ENCODE results near the gene LDLRAP1. TPM values are rescaled to one million over a fixed set of nuclear protein-coding genes. Genes with fewer than 3 reads are reported as not detected.
A peak's percentile ranks its signal among the peaks of the same experiment; 100 is the strongest.

LDLRAP1 gene
- total RNA-seq, 2 donors from 2014 or later = 37.8 to 56.3 TPM

GRCh38 chr1:25567710-25568089 lies 24.3 kb downstream of the LDLRAP1 start:
- DNase-seq (ENCODE audit: low spot score) = no peak
- intact Hi-C loops (cut with DNase I) = no loop called here
- H3K27me3 ChIP-seq (replicated peaks; ENCODE audit: insufficient read depth) = no peaks in the 10 kb centered on the region
- peaks cover 46% of the 10 kb centered on the region for H3K4me1 ChIP-seq (replicated peaks)
- no peaks in the 10 kb centered on the region for H3K36me3 ChIP-seq
- H3K9me3 ChIP-seq = no peaks in the 10 kb centered on the region
- TF ChIP-seq POLR2AphosphoS5 (IDR thresholded peaks at IDR 0.05) = no peak
- TF ChIP-seq POLR2A (IDR thresholded peaks at IDR 0.05) = peak; percentile 10
- TF ChIP-seq CTCF (IDR thresholded peaks at IDR 0.05) = no peak
- WGBS = 21% methylated on average over 10 of the region's 10 CpGs
- H3K4me3 ChIP-seq = no peak overlapping the region
- H3K27ac ChIP-seq = peak overlapping the region; percentile 90 to 91

GRCh38 chr1:25568090-25568833 lies 24.9 kb downstream of the LDLRAP1 start:
- intact Hi-C loops (cut with DNase I) = no loop called here
- Histone ChIP-seq H3K27ac (peak overlapping the region; percentile 90 to 91), H3K9me3 (no peaks in the 10 kb centered on the region), H3K27me3 (replicated peaks; ENCODE audit: insufficient read depth) (no peaks in the 10 kb centered on the region), H3K36me3 (no peaks in the 10 kb centered on the region), H3K4me1 (replicated peaks) (peaks cover 46% of the 10 kb centered on the region), H3K4me3 (no peak overlapping the region)
- peak; percentile 93 for DNase-seq (ENCODE audit: low spot score)
- 10% methylated on average over 21 of the region's 21 CpGs for WGBS
- peak in 2 of 4 experiments; percentile 50 to 54 for TF ChIP-seq CTCF (IDR thresholded peaks at IDR 0.05)
- peak; percentile 88 for TF ChIP-seq POLR2AphosphoS5 (IDR thresholded peaks at IDR 0.05)
- TF ChIP-seq POLR2A (IDR thresholded peaks at IDR 0.05) = no peak

- H3K4me3 ChIP-seq = no peak overlapping the region
- intact Hi-C loops (cut with DNase I) = no loop called here
- no peaks in the 10 kb centered on the region for H3K36me3 ChIP-seq
- TF ChIP-seq POLR2A (IDR thresholded peaks at IDR 0.05) (no peak), POLR2AphosphoS5 (IDR thresholded peaks at IDR 0.05) (no peak), CTCF (IDR thresholded peaks at IDR 0.05) (no peak)
- peaks cover 46% of the 10 kb centered on the region for H3K4me1 ChIP-seq (replicated peaks)
- DNase-seq (ENCODE audit: low spot score) = peak; percentile 52
- H3K9me3 ChIP-seq = no peaks in the 10 kb centered on the region
- 43% methylated on average over 21 of the region's 21 CpGs for WGBS
- H3K27ac ChIP-seq = peak overlapping the region; percentile 90 to 91
- no peaks in the 10 kb centered on the region for H3K27me3 ChIP-seq (replicated peaks; ENCODE audit: insufficient read depth)
Measured at GRCh38 chr1:25568834-25569596, 25.6 kb downstream of the LDLRAP1 start.

- Histone ChIP-seq H3K4me1 (replicated peaks) (peaks cover 45% of the 10 kb centered on the region), H3K9me3 (no peaks in the 10 kb centered on the region), H3K36me3 (no peaks in the 10 kb centered on the region), H3K27me3 (replicated peaks; ENCODE audit: insufficient read depth) (no peaks in the 10 kb centered on the region), H3K27ac (peak overlapping the region; percentile 9 to 91), H3K4me3 (no peak overlapping the region)
- no peak for DNase-seq (ENCODE audit: low spot score)
- 87% methylated on average over 18 of the region's 18 CpGs for WGBS
- intact Hi-C loops (cut with DNase I) = no loop called here
- TF ChIP-seq POLR2A (IDR thresholded peaks at IDR 0.05) (no peak), POLR2AphosphoS5 (IDR thresholded peaks at IDR 0.05) (no peak), CTCF (IDR thresholded peaks at IDR 0.05) (no peak)
Measured at GRCh38 chr1:25569597-25570396, 26.4 kb downstream of the LDLRAP1 start.

All from prostate gland (tissue), 2 donors.